Measurements from ENCODE around the gene AMY2B.
A peak's percentile ranks its signal among the peaks of the same experiment; 100 is the strongest.
"Not testable (repeated sequence)": the region's sequence is repeated elsewhere in the genome, so short reads cannot be mapped to it uniquely, and the experiment has no call there.

Gene AMY2B

DNA sequence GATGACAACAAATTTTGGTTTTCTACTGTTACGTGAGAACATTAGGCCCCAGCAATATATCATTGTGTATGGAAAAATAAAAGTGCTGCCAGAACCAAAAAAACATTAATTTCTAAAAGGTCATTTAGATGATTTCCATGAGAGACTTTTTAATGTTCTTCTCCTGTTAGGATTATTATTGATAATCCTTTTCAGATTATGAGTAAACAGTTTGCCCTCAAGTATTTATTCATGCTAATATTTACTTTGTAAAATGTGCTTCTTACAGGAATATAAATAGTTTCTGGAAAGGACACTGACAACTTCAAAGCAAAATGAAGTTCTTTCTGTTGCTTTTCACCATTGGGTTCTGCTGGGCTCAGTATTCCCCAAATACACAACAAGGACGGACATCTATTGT is at the start of gene AMY2B:
Gene AMY2B, plus strand, starts transcription at position 301 of the 400 bp plus-strand sequence. Its CDS starts 14 bp downstream, at position 315.
- H3K27me3 ChIP-seq (ENCODE audit: insufficient read depth, low read depth, severe bottlenecking); H3K9me3 ChIP-seq (ENCODE audit: severe bottlenecking); H3K4me3 ChIP-seq (ENCODE audit: low read depth, low read length); H3K36me3 ChIP-seq; DNase-seq; H3K27ac ChIP-seq: not testable (repeated sequence)

DNA sequence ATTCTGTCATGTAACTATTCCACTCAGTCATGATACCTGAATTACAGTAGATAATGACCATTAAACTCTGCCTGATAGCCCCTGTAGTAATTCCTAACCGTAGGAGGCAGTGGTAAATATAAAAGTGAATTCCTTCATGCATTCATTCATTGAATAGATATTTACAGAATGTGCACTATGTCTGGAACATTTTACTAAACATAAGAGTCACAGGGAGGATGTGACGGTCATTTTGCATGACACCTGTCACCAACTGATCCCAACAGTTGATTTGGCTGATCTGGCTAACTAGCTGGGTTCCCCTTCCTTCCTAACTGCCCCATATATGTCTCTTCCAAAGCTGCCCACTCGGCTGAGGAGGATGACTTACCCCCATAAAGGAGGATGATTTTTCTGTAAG is 48.0 kb upstream of the AMY2B start:
- Histone ChIP-seq H3K27me3 (ENCODE audit: insufficient read depth, low read depth, severe bottlenecking) (no peaks in the 10 kb centered on the region), H3K27ac (no peak overlapping the region), H3K36me3 (peaks cover 5% of the 10 kb centered on the region), H3K4me3 (ENCODE audit: low read depth, low read length) (no peak overlapping the region), H3K9me3 (ENCODE audit: severe bottlenecking) (no peaks in the 10 kb centered on the region)
- no peak for DNase-seq
- no peak for TF ChIP-seq CTCF (IDR thresholded peaks at IDR 0.05; ENCODE audit: low read depth, low read length)

GRCh38 chr1:103525114-103525606 is 46.2 kb upstream of the AMY2B start:
- DNase-seq, result peak; percentile 58
- Histone ChIP-seq H3K27me3 (ENCODE audit: insufficient read depth, low read depth, severe bottlenecking) (no peaks in the 10 kb centered on the region), H3K9me3 (ENCODE audit: severe bottlenecking) (no peaks in the 10 kb centered on the region), H3K36me3 (peaks cover 11% of the 10 kb centered on the region), H3K4me3 (ENCODE audit: low read depth, low read length) (peak overlapping the region; percentile 45), H3K27ac (no peak overlapping the region)
- no peak for TF ChIP-seq CTCF (IDR thresholded peaks at IDR 0.05; ENCODE audit: low read depth, low read length)

DNA sequence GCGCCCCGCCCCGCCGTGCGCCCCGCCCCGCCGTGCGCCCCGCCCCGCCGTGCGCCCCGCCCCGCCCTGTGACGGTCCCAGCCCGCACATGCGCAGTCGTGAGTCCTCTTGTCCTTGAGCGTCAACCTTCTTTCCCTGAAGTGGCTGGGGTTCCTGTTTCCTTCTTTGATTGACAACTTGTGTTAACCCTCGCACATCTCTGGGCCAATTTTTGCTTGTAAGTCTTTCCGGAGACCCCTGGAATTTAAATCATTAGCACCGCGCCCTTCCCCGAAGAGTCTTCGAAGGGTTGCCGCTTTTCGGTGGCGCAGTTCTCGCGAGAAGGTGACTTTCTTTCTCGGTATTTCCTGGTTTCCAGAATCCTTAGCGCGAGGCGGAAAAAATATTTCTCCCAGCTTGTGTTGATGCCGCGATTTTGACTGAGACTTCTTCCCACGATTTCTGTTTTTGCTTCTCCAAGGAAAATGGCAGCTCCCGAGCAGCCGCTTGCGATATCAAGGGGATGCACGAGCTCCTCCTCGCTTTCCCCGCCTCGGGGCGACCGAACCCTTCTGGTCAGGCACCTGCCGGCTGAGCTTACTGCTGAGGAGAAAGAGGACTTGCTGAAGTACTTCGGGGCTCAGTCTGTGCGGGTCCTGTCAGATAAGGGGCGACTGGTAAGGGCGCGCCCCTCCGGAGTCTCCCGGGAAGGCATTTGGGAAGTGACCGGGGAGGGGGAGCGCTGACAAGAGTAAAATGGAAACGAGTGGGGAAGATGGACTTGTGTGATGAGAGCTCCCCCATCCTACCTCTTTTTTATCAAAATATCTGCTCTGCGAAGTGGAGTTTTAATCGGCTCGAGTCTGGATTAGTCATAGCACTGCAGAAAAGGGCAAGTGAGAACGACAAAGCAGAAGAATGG is 45.5 kb upstream of the AMY2B start, which contains the start of gene RNPC3:
Gene RNPC3, plus strand, starts transcription at position 93 of the 901 bp plus-strand sequence. Its CDS starts 372 bp downstream, at position 465.
- H3K27ac ChIP-seq, result peak within 1 kb of the TSS; percentile 96
- no peaks in the 10 kb centered on the region for H3K27me3 ChIP-seq (ENCODE audit: insufficient read depth, low read depth, severe bottlenecking)
- H3K9me3 ChIP-seq (ENCODE audit: severe bottlenecking), result no peaks in the 10 kb centered on the region
- peak within 1 kb of the TSS; percentile 94 for H3K4me3 ChIP-seq (ENCODE audit: low read depth, low read length)
- H3K36me3 ChIP-seq, result peaks cover 12% of the 10 kb centered on the region
- TF ChIP-seq CTCF (IDR thresholded peaks at IDR 0.05; ENCODE audit: low read depth, low read length), result no peak; the same call in 1 of the 2 replicates
- peak; percentile 82 for DNase-seq

GRCh38 chr1:103527331-103527730 is 44.1 kb upstream of the AMY2B start:
- Histone ChIP-seq H3K9me3 (ENCODE audit: severe bottlenecking) (no peaks in the 10 kb centered on the region), H3K27me3 (ENCODE audit: insufficient read depth, low read depth, severe bottlenecking) (no peaks in the 10 kb centered on the region), H3K36me3 (peaks cover 15% of the 10 kb centered on the region), H3K4me3 (ENCODE audit: low read depth, low read length) (no peak overlapping the region), H3K27ac (no peak overlapping the region)
- no peak for DNase-seq
- TF ChIP-seq CTCF (IDR thresholded peaks at IDR 0.05; ENCODE audit: low read depth, low read length), result no peak

DNA sequence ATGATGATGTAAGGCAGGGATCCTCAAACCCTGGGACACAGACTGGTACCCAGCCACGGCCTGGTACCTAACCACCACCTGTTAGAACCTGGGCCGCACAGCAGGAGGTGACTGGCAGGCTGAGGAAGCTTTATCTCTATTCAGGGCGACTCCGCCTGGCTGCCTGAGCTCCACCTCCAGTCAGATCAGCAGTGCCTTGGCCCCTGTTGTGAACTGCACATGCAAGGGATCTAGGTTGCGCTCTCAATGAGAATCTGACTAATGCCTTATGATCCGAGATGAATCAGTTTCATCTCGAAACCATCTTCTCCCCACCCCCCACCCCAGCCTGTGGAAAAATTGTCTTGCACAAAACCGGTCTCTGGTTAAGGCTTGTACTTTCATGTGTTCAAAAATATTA is 41.6 kb upstream of the AMY2B start:
- no peak overlapping the region for H3K27ac ChIP-seq
- TF ChIP-seq CTCF (IDR thresholded peaks at IDR 0.05; ENCODE audit: low read depth, low read length), result no peak

More for the DNA sequence above, 41.6 kb upstream of the AMY2B start:
- H3K9me3 ChIP-seq (ENCODE audit: severe bottlenecking), result no peaks in the 10 kb centered on the region
- no peaks in the 10 kb centered on the region for H3K27me3 ChIP-seq (ENCODE audit: insufficient read depth, low read depth, severe bottlenecking)
- H3K4me3 ChIP-seq (ENCODE audit: low read depth, low read length), result no peak overlapping the region
- DNase-seq, result no peak
- H3K36me3 ChIP-seq, result peaks cover 17% of the 10 kb centered on the region
